HG03060 (cell line): Measurements from ENCODE around the gene SRSF2.
"Not testable (repeated sequence)": the region's sequence is repeated elsewhere in the genome, so short reads cannot be mapped to it uniquely, and the experiment has no call there.

Experiments used
- ATAC-seq: cut with Tn5 transposase; IDR thresholded peaks from one replicate; pipeline ENCODE4 v1.9.1; 2021; ENCODE audit warnings: low read depth, moderate number of reproducible peaks; ENCODE audit not compliant: unreplicated experiment

SRSF2 gene

DNA sequence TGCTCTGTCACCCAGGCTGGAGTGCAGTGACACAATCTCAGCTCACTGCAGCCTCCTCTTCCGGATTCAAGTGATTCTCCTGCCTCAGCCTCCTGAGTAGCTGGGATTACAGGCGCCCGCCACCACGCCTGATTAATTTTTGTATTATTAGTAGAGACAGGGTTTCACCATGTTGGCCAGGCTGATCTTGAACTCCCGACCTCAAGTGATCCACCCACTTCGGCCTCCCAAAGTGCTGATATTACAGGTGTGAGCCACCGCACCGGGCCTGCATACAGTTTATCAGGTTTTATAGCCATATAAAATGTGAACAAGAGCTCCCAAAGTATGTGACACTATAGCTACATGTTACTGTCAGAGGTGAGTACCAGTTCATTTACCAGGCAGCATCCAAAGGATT is 14.2 kb downstream of the SRSF2 start:
- not testable (repeated sequence) for ATAC-seq

DNA sequence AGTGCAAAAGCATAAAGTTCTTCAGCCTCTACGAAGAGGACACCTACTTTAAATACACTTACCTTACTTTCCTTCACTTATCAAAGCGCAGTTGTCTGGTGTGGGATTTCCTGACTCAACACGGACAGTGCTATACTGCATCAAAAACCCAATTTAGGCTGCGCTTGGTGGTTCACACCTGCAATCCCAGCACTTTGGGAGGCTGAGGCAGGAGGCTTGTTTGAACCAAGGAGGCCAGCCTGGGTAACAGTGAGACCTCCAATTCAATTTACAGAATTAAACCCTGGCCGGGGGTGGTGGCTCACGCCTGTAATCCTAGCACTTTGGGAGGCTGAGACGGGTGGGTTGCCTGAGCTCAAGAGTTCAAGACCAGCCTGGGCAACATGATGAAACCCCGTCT is 14.9 kb downstream of the SRSF2 start:
- no peak for ATAC-seq

DNA sequence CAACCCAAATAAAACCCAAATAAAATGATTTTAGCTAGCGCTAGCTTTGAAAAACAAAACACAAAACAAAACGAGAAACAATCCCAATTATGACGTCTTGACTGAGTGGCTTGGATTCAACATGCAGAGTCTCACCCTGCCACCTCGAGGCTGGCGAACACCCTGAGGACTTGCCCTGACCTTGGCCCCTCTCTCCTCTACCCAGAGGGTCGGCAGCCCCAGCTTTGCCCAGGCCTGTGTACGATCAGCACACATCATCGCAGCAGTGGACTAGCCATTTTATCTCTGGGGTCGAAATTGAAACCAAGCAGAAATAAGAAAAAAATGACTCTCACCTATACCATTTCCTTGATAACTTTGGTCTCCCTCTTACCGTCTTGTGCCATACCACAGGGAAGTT is 15.7 kb downstream of the SRSF2 start:
- no peak for ATAC-seq

DNA sequence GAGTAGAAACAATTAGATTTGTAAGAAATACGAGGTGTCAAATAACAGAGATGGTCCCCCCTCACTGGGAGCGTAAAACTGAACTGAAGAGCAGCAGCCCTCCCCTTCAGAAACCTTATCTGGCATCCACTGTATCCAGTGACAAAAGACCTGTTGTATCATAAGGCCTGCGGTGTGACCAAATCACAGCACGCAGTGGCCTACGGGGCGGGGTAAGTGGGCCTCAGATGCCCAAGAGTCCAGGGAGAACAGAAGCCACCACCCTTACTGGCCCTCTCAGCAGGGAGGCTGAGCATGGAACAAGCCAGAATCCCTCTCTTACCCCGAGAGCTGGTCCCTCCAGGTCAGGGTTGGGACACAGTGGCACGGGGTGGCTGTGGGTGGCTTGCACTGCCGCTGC is 16.2 kb downstream of the SRSF2 start:
- ATAC-seq = no peak

DNA sequence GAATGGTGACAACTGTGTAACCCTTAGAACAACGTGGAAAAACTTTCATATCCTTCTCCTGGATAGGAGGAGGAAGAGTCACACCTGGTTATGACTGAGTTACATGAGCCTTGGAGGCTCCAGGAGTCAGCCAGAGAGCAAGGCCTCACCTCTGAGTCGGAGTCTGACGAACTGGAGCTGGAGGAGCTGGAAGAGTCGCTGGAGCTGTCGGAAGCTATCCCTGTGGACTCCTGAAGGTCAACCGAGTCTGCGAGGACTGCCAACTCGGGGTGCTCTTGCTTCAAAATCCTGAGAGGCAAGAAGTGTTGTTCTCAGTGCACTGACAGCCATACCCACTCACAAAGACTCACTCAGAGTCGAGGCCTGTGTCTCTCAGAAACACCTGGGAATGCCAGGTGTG is 16.9 kb downstream of the SRSF2 start:
- no peak for ATAC-seq

DNA sequence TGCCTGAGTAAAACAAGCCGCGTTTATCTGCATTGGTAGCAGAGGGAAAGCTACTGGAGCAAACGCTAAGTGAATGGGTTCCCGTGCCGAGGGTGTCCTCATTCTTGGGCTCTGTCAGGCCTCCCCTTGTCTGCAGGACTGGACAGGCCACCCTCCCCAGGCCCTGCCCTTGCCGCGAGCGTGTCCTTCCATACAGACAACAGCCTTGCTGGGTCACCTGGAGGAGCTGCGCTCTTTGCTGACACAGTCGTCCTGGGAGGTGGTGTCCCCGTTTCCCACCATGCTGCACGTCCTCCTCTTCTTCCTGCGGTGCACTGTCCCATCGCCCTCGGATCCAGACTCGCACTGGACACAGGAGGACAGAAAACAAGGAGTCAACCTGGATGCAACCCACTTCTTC is 18.6 kb downstream of the SRSF2 start:
- no peak for ATAC-seq

DNA sequence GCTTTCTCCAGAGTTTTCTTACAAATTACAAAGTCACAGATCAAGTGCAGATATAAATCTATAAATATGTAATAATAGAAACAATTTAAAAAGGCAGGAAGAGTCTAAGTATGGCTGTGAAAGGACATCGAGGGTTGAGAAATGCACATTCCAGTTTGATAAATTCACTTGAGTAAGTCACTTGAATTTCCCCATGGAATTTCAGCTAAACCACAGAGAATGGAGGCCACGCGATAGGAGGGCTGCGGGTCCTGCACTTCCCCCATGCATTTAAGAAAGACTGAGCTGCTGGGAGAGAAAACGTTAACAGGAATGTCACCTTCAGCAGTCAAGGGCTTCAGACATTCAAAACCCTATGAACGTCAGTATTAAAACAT is 20.3 kb downstream of the SRSF2 start:
- ATAC-seq = no peak

DNA sequence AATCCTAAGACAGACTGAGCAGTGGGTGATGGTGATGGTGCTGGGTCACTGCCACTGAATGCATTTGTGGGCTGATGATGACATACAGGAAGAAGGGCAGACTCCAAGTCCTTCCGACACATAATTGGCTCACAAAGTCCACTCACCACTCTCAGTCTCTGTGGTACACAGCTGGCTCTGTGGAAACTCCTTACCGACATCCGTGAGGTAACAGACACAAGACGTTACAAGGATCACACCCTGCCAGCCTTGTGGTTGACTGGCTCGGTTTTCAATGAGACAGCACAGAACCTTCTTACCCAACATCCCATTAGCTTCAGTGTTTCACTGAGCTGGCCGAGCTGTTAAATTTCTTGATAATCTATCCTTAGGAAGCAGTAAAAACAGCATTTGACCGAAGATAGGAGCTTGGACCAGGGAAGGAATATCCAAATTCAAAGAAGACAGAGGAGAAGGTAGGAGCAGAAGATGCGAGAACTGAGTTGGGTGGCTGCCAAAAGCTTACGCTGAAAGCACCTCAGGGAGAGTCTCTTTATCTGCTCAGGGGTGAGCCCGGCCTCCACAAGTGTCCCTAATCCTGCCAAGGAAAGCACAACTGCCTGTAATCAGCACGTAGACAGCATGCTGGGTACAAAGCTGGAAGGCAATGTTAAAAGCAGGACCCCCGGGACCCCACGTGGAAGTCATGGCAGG is 20.8 kb downstream of the SRSF2 start:
- ATAC-seq = no peak

DNA sequence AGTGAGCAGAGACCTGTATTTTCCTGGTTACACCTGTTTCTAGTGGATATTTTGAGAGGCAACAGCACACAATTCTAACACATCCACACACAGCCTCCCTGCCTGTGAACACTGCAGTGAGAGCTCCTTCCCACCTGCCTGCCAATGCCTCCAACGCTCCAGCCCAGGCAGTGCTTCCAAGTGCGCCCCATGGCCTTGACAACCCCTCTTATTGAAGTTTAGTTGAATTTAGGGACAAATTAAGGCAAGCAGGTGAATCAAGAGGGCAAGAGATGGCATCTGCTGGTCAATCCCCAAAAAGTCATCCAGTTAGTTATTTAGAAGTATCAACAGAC is 21.7 kb downstream of the SRSF2 start:
- no peak for ATAC-seq

DNA sequence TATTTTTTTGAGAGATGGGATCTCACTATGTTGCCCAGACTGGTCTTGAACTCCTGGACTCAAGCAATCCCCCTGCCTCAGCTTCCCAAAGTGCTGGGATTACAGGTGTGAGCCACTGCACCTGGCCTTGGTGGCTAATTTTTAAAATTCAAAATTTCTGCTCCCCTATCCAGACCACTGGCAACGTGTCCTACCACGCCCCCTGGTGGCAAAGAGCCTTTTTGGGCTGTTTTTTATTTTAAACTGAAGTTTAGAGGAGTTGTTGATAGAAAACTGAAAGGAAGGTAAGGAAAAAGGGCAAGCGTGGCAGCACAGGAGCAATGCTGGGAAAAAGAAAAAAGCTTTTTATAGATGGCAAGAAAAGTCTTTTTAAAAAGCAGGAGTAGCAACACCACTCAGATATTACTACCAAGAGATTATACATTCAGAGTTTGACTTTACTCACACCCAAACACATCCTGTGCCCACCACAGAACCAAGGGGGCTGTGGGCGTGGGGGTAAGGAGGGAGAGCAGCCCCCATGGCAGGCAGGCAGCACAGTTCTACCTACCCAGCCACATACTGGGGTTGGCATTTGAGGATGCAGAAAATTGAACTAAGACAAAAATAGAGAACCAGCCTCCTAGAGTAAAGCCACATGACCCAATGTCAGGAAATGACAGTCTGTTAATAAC is 22.2 kb downstream of the SRSF2 start:
- no peak for ATAC-seq

DNA sequence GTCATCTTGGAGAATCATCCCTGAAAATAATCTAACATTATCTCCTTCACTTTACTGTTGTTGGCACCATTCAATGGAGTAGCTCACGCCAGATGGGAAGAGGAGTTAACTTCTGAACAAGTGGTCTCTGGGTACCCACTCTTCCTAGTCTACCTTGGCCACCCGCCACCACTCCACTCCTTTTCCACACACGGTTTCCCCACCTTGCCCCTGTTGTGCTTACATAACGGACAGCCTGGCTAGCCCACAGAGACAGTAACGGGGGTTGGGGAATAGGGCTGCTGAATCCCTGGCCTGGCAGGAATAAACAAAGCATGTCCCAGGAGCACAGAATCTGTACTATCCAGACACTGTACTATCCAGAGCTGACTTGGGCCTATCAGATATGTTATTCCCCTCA is 22.8 kb downstream of the SRSF2 start:
- ATAC-seq = no peak

DNA sequence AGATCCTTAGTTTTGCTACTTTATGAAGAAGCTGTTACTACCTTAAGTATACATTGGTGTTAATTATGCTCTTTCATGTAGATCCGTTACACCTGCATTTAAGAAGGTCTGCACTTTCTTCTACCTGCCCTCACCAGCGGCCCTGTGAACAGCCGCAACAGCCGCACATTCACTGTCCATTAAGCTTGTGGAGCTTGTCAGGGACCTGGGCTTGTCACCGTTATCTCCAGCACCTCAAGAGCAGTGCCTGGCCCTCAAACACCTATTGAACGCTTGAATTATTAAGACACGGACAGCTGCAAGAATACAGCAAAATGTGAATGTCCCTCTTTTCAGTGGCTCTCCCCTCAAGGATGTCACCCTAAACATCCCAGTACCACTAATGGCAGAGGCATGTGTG is 23.4 kb downstream of the SRSF2 start:
- no peak for ATAC-seq

DNA sequence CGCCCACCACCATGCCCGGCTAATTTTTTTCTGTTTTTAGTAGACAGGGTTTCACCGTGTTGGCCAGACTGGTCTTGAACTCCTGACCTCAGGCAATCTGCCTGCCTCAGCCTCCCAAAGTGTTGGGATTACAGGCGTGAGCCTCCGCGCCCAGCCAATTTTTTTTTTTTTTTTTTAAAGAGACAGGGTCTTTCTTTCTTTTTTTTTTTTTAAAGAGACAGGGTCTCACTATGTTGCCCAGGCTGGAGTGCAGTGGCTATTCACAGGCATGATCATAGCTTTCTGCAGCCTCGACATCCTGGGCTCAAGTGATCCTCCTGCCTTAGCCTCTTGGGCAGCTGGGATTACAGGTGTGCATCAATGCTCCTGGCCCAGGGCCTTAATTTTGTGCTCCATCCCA is 24.8 kb downstream of the SRSF2 start:
- ATAC-seq = not testable (repeated sequence)

DNA sequence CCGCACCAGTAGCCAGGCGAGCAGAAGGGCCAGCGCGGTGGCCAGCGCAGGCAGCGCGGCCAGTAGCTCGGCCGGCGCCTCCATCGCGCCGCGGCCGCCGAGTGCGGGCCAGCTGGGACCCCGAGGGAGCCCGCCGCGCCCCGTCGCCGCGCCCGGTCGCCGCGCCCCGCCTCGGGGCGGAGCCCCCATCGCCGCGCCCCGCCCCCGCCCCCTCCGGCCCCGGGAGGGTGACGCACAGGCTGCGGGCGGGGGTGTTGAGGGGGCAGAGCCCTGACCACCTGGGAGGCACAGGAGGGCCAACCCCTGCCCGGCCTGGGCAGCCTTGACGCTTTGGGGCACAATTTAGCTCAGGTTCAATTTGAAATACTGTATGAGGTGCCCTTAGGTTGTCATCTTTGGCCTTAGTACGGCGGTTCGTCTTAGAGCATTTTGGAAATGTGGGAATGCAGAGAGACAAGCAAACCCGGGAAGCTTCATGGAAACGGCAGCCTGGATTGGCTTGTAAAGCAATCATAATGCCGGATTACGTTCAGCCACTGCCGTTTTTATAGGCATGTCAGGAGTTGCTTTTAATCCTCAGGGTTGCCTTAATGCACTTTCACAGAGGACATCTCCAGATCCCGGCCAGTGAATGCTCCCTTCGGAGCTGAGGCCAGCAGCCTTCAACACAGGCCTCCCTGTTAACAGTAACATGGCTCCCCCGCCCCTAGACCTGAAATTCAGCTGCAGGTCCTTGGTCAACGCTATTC is 26.1 kb downstream of the SRSF2 start, which contains the start of gene MXRA7:
Gene MXRA7, minus strand, starts transcription at position 103 of the 749 bp plus-strand sequence. Its CDS starts 19 bp downstream, at position 84.
- ATAC-seq = no peak

DNA sequence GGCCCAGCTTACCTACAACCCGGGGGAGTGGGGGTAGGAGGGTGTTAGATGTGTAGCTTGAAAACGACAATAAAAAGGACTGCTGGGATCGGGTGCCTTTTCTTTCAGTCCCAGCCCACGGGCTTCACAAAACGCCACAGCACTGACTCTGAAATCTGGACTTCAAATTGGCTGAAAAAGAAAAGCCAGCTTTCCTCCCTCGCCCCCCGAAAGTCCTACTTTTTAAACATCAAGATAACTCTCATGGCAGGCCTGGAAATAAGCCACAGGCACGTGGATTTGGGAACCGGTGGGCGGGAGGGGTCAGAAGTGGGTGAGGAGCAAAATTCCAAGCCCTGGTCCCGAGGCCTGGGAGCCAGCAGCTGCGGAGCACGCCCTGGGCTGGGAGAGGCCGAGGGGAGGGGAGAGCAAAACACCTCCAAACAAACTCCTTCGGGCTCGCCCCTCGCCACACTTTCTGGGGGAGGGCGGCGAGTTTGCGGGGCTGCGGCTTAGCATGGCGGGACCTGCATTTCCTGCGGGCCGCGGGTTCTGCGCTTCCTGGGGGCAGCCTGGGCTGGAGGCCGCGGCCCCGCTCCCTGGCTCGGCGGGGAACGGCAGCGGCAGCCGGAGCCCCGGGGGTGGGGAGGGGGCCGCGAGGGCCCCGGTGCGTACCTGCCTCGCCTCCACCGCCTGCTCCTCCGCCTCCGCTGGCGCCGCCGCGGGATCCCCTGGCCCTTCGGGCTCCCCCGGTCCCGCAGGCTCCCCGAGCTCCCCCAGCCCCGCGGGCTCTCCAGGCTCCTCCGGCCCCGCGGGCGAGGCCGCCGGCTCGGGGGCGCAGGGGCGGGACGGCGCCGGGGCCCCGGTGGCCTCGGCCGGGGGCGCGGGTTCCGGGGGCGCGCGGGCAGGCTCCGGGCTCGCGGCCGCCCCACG is 26.9 kb downstream of the SRSF2 start:
- not testable (repeated sequence) for ATAC-seq

DNA sequence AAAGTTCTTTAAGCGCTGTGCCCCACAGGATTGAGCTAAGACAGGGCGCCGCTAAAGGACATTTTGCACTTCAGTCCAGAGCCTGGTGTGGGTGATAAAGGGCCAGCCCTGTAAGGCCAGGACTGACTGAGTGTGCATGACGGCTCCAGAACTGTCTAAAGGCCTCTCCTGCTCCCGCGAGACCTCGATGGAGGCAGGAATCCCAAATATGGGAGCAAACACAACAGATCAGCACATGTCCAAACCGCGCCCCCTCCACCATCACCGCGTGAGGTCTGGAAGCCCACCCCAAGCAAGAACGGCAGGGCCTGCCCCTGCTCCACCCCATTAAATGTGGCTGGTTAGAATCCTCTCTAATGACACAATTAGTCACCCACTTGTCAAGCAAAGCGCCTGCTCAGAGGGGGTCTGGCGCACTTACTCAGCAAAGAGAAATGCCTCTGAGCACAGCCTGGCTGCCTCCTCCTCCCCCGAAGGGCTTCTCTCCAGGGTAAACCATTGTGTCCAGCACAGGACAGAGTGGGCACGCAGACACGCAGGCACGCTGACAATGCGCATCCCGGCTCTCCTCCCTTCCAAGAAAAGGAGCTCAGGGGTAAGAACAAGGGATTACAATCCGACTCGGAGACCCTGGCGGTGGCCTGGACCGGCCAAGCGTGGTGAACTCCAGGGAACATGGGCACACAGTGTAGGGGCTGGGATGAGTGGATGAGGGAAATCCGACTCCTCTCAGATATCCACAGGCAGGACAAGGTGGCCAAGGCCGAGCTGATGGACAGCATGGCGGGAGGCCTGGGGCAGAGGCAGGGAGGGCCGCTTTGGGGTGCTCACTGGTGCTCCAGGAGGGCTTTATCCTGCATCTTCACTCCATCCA is 27.8 kb downstream of the SRSF2 start:
- ATAC-seq = no peak

DNA sequence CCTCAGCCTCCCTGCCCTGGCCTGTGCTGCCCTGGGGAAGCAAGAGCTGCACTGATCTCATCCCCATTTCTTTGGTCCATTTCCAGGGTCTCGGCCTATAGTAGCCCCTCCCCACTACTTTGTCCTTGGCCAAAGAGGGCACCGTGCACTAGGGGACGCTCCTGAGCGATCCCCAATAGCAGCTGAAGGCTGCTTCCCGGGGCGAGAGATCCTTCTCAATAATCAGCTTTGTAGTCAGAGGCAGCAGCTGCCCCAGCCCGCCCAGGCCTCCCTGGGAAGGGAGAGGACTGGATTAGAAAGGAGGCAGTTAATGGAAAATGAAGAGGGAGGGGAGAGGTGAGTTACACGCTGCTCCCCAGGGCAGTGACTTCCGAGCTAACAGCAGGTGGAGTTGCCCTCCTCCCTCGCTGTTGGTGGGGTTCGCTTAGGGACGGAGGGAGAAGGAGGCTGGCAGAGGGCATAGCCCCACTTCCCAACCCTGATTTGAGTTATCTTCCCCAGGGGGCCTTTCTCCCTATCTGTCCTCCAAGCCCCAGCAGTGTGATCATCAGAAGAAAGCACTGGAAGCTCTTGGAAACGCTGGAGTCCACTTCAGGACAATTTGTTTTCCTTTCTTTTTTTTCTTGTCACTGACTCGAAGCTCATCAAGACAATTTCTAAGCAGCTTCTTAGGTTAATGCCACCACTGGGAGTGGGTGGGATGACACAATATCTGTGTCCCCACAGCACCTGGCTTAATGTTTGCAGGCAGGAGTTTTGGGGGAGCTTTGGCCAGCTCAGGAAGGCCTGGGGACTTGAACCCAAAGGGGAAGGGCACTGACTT is 28.9 kb downstream of the SRSF2 start:
- no peak for ATAC-seq

DNA sequence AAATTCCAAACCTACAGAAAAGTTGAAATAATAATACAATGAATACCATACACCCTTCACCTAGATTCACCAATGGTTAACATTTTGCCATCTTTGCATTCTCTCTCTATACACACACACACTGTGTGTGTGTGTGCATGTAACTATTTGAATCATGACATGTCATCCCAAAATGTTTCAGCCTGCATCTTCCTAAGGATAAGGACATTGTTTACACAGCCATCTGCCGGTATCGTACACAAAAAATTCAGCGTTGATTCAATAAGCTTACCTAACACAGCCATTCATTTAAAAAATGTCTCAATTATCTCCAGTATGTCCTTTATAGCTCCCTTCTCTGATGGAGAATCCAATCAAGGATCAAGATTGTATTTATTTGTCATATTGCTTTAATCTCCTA is 30.3 kb downstream of the SRSF2 start:
- ATAC-seq = no peak

DNA sequence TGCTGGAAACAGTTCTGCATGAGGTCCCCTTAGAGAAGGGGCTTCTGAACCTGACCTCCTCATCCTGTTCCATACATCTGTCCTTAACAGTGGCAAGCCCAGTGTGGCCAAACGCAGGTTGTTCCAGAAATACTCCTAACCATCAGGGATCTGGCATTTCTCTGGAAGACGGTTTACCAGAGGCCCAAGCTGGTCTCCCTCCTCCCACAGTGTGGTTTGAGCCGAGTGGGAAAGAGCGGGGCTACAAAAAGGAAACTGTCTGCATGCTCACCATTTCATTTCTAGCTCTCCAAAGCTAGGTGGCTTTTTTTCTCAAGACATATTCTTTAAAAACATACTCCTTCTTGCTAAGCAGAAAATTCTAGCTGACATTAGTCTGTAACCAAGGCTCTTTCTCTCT is 32.3 kb downstream of the SRSF2 start:
- no peak for ATAC-seq
